ENCODE data around the gene TMEM150A. TPM values are rescaled to one million over a fixed set of nuclear protein-coding genes. Genes with fewer than 3 reads are reported as not detected.

TMEM150A gene
- total and polyA plus RNA-seq, 2 of the 13 experiments (the other 11 are each of a cell fraction or from before 2014, with no cell fraction given), result 30.1 to 70.4 TPM

- TF ChIP-seq KLF15 (CRISPR knock-in tag; IDR thresholded peaks at IDR 0.05; ENCODE audit: borderline replicate concordance), result no peak
These were observed 13.3 kb downstream of the TMEM150A start (continued) for GRCh38 chr2:85589181-85589580.

- H4K20me1 ChIP-seq (ENCODE audit: insufficient read depth, low read length), result no peaks in the 10 kb centered on the region
- H2AFZ ChIP-seq (ENCODE audit: low read length), result no peak overlapping the region
- no TSS peak for BruUV-seq (replicated peaks)
- H3K4me3 ChIP-seq (replicated peaks in 1 of 3; ENCODE audit: insufficient read depth in 1 of 3, low read depth in 2 of 3, low read length in 3 of 3), result no peak overlapping the region
- H3K9me3 ChIP-seq (ENCODE audit: low read length), result no peaks in the 10 kb centered on the region
- H3K9ac ChIP-seq (ENCODE audit: insufficient read depth, low read depth, low read length), result no peak overlapping the region
- WGBS (ENCODE audit: low lambda C conversion rate), result 80% methylated on average over 4 of the region's 4 CpGs
- ChIA-PET CTCF (ENCODE audit: low intra/inter-chr PET ratio, low total read pairs) (no interaction called here), POLR2A (interaction anchor here (1.6 to 25.9 kb wide), 4 partner anchors 9 to 31 kb away, joined by 8 to 795 read pairs (median 334); partner anchors contain the start of genes C2orf68, GGCX, RNF181 and TMEM150A)
- H3K27ac ChIP-seq (ENCODE audit: extremely low read length, insufficient read depth, low read length), result no peak overlapping the region
- H3K36me3 ChIP-seq (replicated peaks in 1 of 2; ENCODE audit: control insufficient read depth in 1 of 2, insufficient read depth in 2 of 2, low read length in 2 of 2), result no peaks in the 10 kb centered on the region
- no peak for DNase-seq (ENCODE audit: low spot score)
- H3K79me2 ChIP-seq (ENCODE audit: insufficient read depth, low read length), result no peaks in the 10 kb centered on the region
- intact Hi-C loops (cut with micrococcal nuclease; ENCODE audit: unreplicated experiment), result no loop called here
- FAIRE-seq, result no peak
- H3K4me1 ChIP-seq (ENCODE audit: insufficient read depth, low read length), result peaks cover 97% of the 10 kb centered on the region
- ATAC-seq, result no peak
- in situ Hi-C loops (cut with HindIII; ENCODE audit: extremely low pct_ligation_motif_present, low pct_unique_long_range_greater_than_20kb), result no loop called here
- H3K27me3 ChIP-seq (ENCODE audit: control insufficient read depth in 1 of 2, insufficient read depth in 2 of 2, low read length in 2 of 2), result no peaks in the 10 kb centered on the region
- H3K4me2 ChIP-seq (ENCODE audit: low read depth, low read length), result no peak overlapping the region
- TF ChIP-seq RXRA (CRISPR knock-in tag; IDR thresholded peaks at IDR 0.05), result no peak
- no peak for TF ChIP-seq CSRNP1 (CRISPR knock-in tag; IDR thresholded peaks at IDR 0.05)
- no peak for TF ChIP-seq ZNF256 (CRISPR knock-in tag; conservative IDR thresholded peaks at IDR 0.05)
- no peak for TF ChIP-seq SOX6 (IDR thresholded peaks at IDR 0.05)
- TF ChIP-seq SOX6 (CRISPR knock-in tag; IDR thresholded peaks at IDR 0.05), result no peak
- TF ChIP-seq SOX5 (CRISPR knock-in tag; IDR thresholded peaks at IDR 0.05; ENCODE audit: borderline replicate concordance), result no peak
- TF ChIP-seq HOXD1 (CRISPR knock-in tag; IDR thresholded peaks at IDR 0.05), result no peak
- no peak for TF ChIP-seq CC2D1A (CRISPR knock-in tag; IDR thresholded peaks at IDR 0.05)
- TF ChIP-seq TRAFD1 (CRISPR knock-in tag; IDR thresholded peaks at IDR 0.05; ENCODE audit: borderline replicate concordance), result no peak
- TF ChIP-seq ZNF292 (CRISPR knock-in tag; IDR thresholded peaks at IDR 0.05; ENCODE audit: borderline replicate concordance, low read depth), result no peak
- TF ChIP-seq ARID5B (CRISPR knock-in tag; IDR thresholded peaks at IDR 0.05), result no peak
- no peak for TF ChIP-seq MATR3 (CRISPR knock-in tag; IDR thresholded peaks at IDR 0.05)
- TF ChIP-seq MAF1 (CRISPR knock-in tag; IDR thresholded peaks at IDR 0.05; ENCODE audit: borderline replicate concordance), result no peak
- no peak for TF ChIP-seq ZNF543 (CRISPR knock-in tag; IDR thresholded peaks at IDR 0.05)
- TF ChIP-seq ATAD3A (CRISPR knock-in tag; IDR thresholded peaks at IDR 0.05), result no peak
- TF ChIP-seq ZNF33B (CRISPR knock-in tag; IDR thresholded peaks at IDR 0.05), result no peak
- TF ChIP-seq ZFP36L2 (CRISPR knock-in tag; IDR thresholded peaks at IDR 0.05), result no peak
- TF ChIP-seq ZFP90 (CRISPR knock-in tag; IDR thresholded peaks at IDR 0.05; ENCODE audit: borderline replicate concordance), result no peak
These were observed 13.9 kb downstream of the TMEM150A start for GRCh38 chr2:85588645-85589044.
